Measurements from ENCODE around the gene INHBC.
A peak's percentile ranks its signal among the peaks of the same experiment; 100 is the strongest.

The INHBC gene

DNA sequence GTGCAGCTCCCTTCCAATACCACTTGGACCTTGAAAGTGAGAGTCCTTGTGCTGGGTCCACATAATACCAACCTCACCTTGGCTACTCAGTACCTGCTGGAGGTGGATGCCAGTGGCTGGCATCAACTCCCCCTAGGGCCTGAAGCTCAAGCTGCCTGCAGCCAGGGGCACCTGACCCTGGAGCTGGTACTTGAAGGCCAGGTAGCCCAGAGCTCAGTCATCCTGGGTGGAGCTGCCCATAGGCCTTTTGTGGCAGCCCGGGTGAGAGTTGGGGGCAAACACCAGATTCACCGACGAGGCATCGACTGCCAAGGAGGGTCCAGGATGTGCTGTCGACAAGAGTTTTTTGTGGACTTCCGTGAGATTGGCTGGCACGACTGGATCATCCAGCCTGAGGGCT lies 14.8 kb downstream of the INHBC start:
- Histone ChIP-seq H3K4me3 (ENCODE audit: low read length) (no peak overlapping the region), H3K9me3 (ENCODE audit: control insufficient read depth, low read length) (no peaks in the 10 kb centered on the region), H3K9ac (ENCODE audit: low read length) (no peak overlapping the region), H3K27me3 (ENCODE audit: control insufficient read depth, insufficient read depth, low read length) (no peaks in the 10 kb centered on the region), H3K36me3 (ENCODE audit: control insufficient read depth, insufficient read depth, low read length) (no peaks in the 10 kb centered on the region), H3K4me1 (ENCODE audit: control insufficient read depth, insufficient read depth, low read length) (no peaks in the 10 kb centered on the region)

DNA sequence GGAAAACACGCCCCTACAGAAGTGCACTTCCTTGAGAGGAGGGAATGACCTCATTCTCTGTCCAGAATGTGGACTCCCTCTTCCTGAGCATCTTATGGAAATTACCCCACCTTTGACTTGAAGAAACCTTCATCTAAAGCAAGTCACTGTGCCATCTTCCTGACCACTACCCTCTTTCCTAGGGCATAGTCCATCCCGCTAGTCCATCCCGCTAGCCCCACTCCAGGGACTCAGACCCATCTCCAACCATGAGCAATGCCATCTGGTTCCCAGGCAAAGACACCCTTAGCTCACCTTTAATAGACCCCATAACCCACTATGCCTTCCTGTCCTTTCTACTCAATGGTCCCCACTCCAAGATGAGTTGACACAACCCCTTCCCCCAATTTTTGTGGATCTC lies 15.5 kb downstream of the INHBC start:
- Histone ChIP-seq H3K4me3 (ENCODE audit: low read length) (no peak overlapping the region), H3K9ac (ENCODE audit: low read length) (no peak overlapping the region), H3K4me1 (ENCODE audit: control insufficient read depth, insufficient read depth, low read length) (no peaks in the 10 kb centered on the region), H3K9me3 (ENCODE audit: control insufficient read depth, low read length) (no peaks in the 10 kb centered on the region), H3K27me3 (ENCODE audit: control insufficient read depth, insufficient read depth, low read length) (peaks cover 2% of the 10 kb centered on the region), H3K36me3 (ENCODE audit: control insufficient read depth, insufficient read depth, low read length) (no peaks in the 10 kb centered on the region)

DNA sequence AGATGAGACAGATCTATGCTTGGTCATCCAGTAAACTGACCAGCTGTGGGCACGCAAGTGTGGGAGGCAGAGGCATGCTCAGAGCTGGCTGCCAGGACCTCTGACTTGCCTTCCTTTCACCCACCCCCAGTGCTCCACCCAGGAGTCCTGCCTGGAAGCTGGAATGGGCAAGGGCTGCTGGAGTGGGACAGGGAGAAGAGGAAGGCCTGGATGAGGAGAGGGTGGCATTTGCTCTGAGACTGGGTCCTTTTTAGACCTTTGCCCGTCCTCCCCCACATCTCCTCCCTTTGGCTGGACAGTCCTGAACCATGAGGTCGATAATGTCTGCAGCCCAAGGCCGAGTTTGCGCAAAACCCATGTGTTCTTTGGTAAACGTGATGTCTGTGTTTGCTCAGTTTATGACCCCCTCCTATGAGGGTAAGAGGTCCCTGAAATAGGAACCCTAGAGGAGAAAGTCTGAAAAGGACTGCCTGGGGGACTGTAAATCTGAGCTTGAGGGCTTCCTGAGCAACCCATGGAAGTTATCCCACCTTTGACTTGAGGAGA lies 16.7 kb downstream of the INHBC start:
- Histone ChIP-seq H3K4me1 (ENCODE audit: control insufficient read depth, insufficient read depth, low read length) (peaks cover 5% of the 10 kb centered on the region), H3K9ac (ENCODE audit: low read length) (no peak overlapping the region), H3K4me3 (ENCODE audit: low read length) (no peak overlapping the region)

DNA sequence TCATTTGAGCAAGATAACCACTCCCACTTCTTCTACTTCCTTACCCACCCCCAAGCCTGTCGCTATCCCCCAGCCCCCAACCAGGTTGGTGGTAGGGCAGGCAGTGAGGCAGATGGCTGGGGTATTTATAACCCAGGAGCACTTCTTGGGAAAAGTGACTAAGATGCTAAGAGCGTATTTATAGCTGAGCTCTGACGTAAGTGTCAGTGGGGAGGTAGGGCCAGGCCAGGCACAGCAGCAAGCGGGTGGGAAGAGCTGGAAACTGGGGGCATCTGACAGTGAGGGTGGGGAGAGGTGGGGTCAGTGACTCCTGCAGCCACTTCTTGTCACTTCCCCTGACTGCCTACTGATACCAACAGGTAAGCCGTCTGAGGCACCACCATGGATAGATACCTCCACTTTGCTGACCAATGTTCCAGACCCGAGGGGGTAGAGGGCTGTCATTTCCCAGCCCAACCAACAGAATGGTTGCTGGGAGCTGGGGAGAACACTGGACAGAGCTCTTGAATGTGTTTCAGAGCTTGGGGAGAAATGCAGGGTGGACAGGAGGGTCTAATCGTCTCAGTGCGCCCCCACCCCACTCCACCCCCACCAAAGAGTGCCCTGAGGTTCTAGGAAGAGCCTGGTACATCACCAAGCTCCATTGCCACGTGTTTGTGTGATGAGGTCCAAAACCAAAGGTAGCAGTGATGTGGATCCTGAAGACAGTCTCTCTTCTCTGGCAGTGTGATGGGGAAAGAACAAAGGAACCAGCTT lies 17.8 kb downstream of the INHBC start:
- H3K4me3 ChIP-seq (ENCODE audit: low read length): no peak overlapping the region
- H3K27me3 ChIP-seq (ENCODE audit: control insufficient read depth, insufficient read depth, low read length): peaks cover 15% of the 10 kb centered on the region
- peaks cover 5% of the 10 kb centered on the region for H3K4me1 ChIP-seq (ENCODE audit: control insufficient read depth, insufficient read depth, low read length)
- H3K9ac ChIP-seq (ENCODE audit: low read length): no peak overlapping the region
- H3K36me3 ChIP-seq (ENCODE audit: control insufficient read depth, insufficient read depth, low read length): no peaks in the 10 kb centered on the region
- no peaks in the 10 kb centered on the region for H3K9me3 ChIP-seq (ENCODE audit: control insufficient read depth, low read length)

More for the DNA sequence above, 16.7 kb downstream of the INHBC start:
- Histone ChIP-seq H3K9me3 (ENCODE audit: control insufficient read depth, low read length) (no peaks in the 10 kb centered on the region), H3K27me3 (ENCODE audit: control insufficient read depth, insufficient read depth, low read length) (peaks cover 12% of the 10 kb centered on the region), H3K36me3 (ENCODE audit: control insufficient read depth, insufficient read depth, low read length) (no peaks in the 10 kb centered on the region)

DNA sequence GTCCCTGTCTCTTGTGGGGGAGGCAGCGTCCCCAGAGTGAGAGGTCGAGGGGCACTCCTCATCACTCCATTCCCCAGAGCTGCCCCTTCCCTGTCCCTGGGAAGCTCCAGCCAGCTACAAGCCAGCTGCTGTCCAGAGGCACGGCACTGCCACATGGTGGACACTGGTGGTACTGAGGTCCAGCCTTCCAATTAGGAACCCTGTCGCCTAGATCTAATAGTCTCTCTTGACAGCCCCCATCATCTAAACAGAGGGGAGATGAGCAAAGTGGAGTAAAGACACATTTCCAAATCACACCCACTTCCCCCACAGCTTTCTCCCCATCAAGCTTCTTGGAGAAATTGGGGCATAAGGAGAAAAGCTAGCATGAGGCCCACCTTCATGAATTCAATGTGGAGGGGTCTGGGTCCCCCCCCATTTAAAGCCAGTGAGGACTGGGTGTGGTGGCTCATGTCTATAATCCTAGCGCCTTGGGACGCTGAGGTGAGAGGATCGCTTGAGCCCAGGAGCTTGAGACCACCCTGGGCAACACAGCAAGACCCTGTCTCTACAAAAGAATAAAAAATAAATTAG lies 18.4 kb downstream of the INHBC start:
- no peak overlapping the region for H3K9ac ChIP-seq (ENCODE audit: low read length)
- no peaks in the 10 kb centered on the region for H3K36me3 ChIP-seq (ENCODE audit: control insufficient read depth, insufficient read depth, low read length)
- H3K27me3 ChIP-seq (ENCODE audit: control insufficient read depth, insufficient read depth, low read length): peaks cover 15% of the 10 kb centered on the region
- no peak overlapping the region for H3K4me3 ChIP-seq (ENCODE audit: low read length)
- H3K9me3 ChIP-seq (ENCODE audit: control insufficient read depth, low read length): no peaks in the 10 kb centered on the region
- peaks cover 5% of the 10 kb centered on the region for H3K4me1 ChIP-seq (ENCODE audit: control insufficient read depth, insufficient read depth, low read length)

DNA sequence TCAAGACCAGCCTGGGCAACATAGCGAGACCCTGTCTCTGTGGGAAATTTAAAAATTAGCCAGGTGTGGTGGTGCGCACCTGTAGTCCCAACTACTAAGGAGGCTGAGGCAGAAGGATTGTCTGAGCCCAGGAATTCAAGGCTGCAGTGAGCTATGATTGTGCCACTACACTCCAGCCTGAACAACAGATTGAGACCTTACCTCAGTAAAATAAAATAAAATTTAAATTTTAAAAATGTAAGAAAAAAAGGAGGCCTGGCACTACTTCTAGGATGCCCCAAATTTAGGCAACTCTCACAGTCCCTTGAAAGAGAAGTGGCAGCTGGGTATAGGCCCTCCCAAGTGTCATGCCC lies 19.6 kb downstream of the INHBC start:
- Histone ChIP-seq H3K9me3 (ENCODE audit: control insufficient read depth, low read length) (no peaks in the 10 kb centered on the region), H3K36me3 (ENCODE audit: control insufficient read depth, insufficient read depth, low read length) (no peaks in the 10 kb centered on the region), H3K4me3 (ENCODE audit: low read length) (no peak overlapping the region), H3K27me3 (ENCODE audit: control insufficient read depth, insufficient read depth, low read length) (peaks cover 15% of the 10 kb centered on the region), H3K4me1 (ENCODE audit: control insufficient read depth, insufficient read depth, low read length) (peaks cover 13% of the 10 kb centered on the region), H3K9ac (ENCODE audit: low read length) (no peak overlapping the region)

DNA sequence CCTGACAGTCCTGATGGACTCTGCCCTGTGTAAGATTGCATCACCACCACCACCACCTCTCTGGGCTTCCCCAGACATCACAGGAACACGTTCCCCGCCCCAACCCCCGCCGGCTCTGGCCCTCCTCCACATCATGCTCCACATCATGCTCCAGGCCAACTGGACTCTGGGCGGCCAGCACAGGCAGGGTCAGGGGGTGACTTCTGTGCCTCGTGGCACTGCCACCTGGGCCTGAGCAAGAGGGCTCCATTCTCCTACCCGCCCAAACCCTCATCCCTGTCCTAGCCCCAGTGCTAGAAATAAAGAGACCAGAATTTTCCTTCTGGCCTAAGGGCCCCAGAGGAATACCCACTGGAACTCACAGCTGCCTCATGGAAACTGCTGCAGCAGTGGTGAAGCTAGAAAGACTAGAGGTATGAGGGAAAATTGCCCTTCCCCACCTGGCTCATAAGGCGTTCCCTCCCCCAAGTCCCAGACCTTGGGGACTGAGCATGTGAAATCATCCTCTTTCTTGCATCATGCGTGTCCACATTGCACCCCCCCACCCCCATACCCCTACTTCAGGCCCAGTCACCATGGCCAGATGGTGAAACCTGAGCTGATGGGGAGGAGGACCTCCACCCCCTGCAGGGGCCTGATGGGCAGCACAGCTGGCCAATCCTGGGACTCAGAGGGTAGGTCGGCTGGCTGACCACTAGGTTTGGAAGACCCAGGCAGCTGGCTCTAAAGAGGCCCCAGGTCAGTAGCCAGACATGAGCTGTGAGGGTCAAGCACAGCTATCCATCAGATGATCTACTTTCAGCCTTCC lies 20.2 kb downstream of the INHBC start, which contains the start of gene INHBE:
TSS of gene INHBE (plus strand) at position 742 of the 808 bp plus-strand sequence. CDS start 230 bp downstream, outside the sequence.
- Histone ChIP-seq H3K4me1 (ENCODE audit: control insufficient read depth, insufficient read depth, low read length) (peaks cover 16% of the 10 kb centered on the region), H3K27me3 (ENCODE audit: control insufficient read depth, insufficient read depth, low read length) (peaks cover 15% of the 10 kb centered on the region), H3K4me3 (ENCODE audit: low read length) (no peak within 1 kb of the TSS), H3K36me3 (ENCODE audit: control insufficient read depth, insufficient read depth, low read length) (no peaks in the 10 kb centered on the region), H3K9ac (ENCODE audit: low read length) (no peak within 1 kb of the TSS), H3K9me3 (ENCODE audit: control insufficient read depth, low read length) (no peaks in the 10 kb centered on the region)

DNA sequence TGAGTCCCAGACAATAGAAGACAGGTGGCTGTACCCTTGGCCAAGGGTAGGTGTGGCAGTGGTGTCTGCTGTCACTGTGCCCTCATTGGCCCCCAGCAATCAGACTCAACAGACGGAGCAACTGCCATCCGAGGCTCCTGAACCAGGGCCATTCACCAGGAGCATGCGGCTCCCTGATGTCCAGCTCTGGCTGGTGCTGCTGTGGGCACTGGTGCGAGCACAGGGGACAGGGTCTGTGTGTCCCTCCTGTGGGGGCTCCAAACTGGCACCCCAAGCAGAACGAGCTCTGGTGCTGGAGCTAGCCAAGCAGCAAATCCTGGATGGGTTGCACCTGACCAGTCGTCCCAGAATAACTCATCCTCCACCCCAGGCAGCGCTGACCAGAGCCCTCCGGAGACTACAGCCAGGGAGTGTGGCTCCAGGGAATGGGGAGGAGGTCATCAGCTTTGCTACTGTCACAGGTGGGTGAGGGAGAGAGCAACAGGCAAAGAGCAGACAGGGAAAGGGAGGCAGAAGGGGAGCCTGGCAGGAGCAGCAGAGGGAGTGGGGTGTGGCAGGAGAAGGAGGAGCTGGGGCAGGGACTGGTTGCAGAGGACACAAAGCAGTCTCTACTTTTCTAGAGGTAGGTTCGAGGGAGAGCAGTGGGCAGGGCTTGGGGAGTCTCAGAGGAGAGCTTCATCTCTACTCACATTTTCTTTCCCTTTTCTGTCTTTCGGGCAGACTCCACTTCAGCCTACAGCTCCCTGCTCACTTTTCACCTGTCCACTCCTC lies 21.0 kb downstream of the INHBC start:
- no peaks in the 10 kb centered on the region for H3K36me3 ChIP-seq (ENCODE audit: control insufficient read depth, insufficient read depth, low read length)
- H3K4me3 ChIP-seq (ENCODE audit: low read length): no peak overlapping the region
- no peaks in the 10 kb centered on the region for H3K9me3 ChIP-seq (ENCODE audit: control insufficient read depth, low read length)
- H3K4me1 ChIP-seq (ENCODE audit: control insufficient read depth, insufficient read depth, low read length): peaks cover 16% of the 10 kb centered on the region
- peaks cover 21% of the 10 kb centered on the region for H3K27me3 ChIP-seq (ENCODE audit: control insufficient read depth, insufficient read depth, low read length)
- H3K9ac ChIP-seq (ENCODE audit: low read length): no peak overlapping the region

DNA sequence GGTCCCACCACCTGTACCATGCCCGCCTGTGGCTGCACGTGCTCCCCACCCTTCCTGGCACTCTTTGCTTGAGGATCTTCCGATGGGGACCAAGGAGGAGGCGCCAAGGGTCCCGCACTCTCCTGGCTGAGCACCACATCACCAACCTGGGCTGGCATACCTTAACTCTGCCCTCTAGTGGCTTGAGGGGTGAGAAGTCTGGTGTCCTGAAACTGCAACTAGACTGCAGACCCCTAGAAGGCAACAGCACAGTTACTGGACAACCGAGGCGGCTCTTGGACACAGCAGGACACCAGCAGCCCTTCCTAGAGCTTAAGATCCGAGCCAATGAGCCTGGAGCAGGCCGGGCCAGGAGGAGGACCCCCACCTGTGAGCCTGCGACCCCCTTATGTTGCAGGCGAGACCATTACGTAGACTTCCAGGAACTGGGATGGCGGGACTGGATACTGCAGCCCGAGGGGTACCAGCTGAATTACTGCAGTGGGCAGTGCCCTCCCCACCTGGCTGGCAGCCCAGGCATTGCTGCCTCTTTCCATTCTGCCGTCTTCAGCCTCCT lies 21.6 kb downstream of the INHBC start:
- Histone ChIP-seq H3K9ac (ENCODE audit: low read length) (no peak overlapping the region), H3K27me3 (ENCODE audit: control insufficient read depth, insufficient read depth, low read length) (peaks cover 28% of the 10 kb centered on the region), H3K4me3 (ENCODE audit: low read length) (no peak overlapping the region), H3K36me3 (ENCODE audit: control insufficient read depth, insufficient read depth, low read length) (no peaks in the 10 kb centered on the region), H3K9me3 (ENCODE audit: control insufficient read depth, low read length) (no peaks in the 10 kb centered on the region), H3K4me1 (ENCODE audit: control insufficient read depth, insufficient read depth, low read length) (peaks cover 16% of the 10 kb centered on the region)

DNA sequence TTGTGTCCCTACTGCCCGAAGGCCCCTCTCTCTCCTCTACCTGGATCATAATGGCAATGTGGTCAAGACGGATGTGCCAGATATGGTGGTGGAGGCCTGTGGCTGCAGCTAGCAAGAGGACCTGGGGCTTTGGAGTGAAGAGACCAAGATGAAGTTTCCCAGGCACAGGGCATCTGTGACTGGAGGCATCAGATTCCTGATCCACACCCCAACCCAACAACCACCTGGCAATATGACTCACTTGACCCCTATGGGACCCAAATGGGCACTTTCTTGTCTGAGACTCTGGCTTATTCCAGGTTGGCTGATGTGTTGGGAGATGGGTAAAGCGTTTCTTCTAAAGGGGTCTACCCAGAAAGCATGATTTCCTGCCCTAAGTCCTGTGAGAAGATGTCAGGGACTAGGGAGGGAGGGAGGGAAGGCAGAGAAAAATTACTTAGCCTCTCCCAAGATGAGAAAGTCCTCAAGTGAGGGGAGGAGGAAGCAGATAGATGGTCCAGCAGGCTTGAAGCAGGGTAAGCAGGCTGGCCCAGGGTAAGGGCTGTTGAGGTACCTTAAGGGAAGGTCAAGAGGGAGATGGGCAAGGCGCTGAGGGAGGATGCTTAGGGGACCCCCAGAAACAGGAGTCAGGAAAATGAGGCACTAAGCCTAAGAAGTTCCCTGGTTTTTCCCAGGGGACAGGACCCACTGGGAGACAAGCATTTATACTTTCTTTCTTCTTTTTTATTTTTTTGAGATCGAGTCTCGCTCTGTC lies 22.3 kb downstream of the INHBC start:
- Histone ChIP-seq H3K9me3 (ENCODE audit: control insufficient read depth, low read length) (no peaks in the 10 kb centered on the region), H3K36me3 (ENCODE audit: control insufficient read depth, insufficient read depth, low read length) (no peaks in the 10 kb centered on the region), H3K4me3 (ENCODE audit: low read length) (no peak overlapping the region), H3K27me3 (ENCODE audit: control insufficient read depth, insufficient read depth, low read length) (peaks cover 33% of the 10 kb centered on the region), H3K4me1 (ENCODE audit: control insufficient read depth, insufficient read depth, low read length) (peaks cover 19% of the 10 kb centered on the region), H3K9ac (ENCODE audit: low read length) (no peak overlapping the region)

DNA sequence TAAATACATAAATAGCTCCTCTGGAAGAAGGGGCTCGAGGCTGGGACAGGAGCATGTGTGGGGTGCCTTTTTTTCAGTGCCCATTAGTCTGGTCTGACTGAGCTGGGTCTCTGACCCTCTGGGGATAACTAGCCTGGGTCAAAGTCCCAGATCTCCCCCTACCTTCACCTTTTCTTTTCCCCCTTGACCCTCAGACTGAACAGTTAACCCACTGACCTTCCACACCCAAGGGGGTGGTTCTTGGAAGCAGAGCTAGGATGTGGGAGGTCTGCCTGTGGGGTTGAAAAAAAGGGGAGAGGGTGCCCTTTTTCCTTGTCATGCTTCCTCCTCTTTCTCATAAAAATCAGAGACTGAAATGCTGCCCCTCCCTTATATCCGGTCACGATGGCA lies 24.1 kb downstream of the INHBC start:
- Histone ChIP-seq H3K4me3 (ENCODE audit: low read length) (peak overlapping the region; percentile 53), H3K9ac (ENCODE audit: low read length) (peak overlapping the region; percentile 60), H3K36me3 (ENCODE audit: control insufficient read depth, insufficient read depth, low read length) (no peaks in the 10 kb centered on the region), H3K9me3 (ENCODE audit: control insufficient read depth, low read length) (no peaks in the 10 kb centered on the region), H3K27me3 (ENCODE audit: control insufficient read depth, insufficient read depth, low read length) (peaks cover 35% of the 10 kb centered on the region), H3K4me1 (ENCODE audit: control insufficient read depth, insufficient read depth, low read length) (peaks cover 27% of the 10 kb centered on the region)

All from mucosa of stomach (tissue), 1 donor.